Fibroblast of lung (primary cell): ENCODE data around the gene LYSMD3. TPM values are rescaled to one million over a fixed set of nuclear protein-coding genes. Genes with fewer than 3 reads are reported as not detected.

Experiments used
- DNase-seq, 2 donors: peaks; one replicate each; pipeline versions ENCODE4 v3.0.0 to v3.0.0-alpha.2; 2010; ENCODE audit warnings: low read depth in 2 of 2
- H2AFZ ChIP-seq: 2 replicates; pipeline ENCODE4 v1.5.1; 2012; ENCODE audit warnings: low read length, control low read depth, inconsistent platforms
- H3K27ac ChIP-seq: 2 replicates; pipeline ENCODE4 v1.5.1; 2011; ENCODE audit warnings: low read length, control low read depth; ENCODE audit not compliant: insufficient read depth
- H3K27me3 ChIP-seq: 2 replicates; pipeline ENCODE4 v1.5.1; 2011; ENCODE audit warnings: mild to moderate bottlenecking, low read length; ENCODE audit not compliant: control insufficient read depth, insufficient read depth
- H3K36me3 ChIP-seq: 2 replicates; pipeline ENCODE4 v1.5.1; 2011; ENCODE audit warnings: low read length; ENCODE audit not compliant: control insufficient read depth, insufficient read depth
- H3K4me1 ChIP-seq: 2 replicates; pipeline ENCODE4 v1.5.1; 2011; ENCODE audit warnings: low read length; ENCODE audit not compliant: control insufficient read depth, insufficient read depth; ENCODE audit errors: extremely low read depth
- H3K4me2 ChIP-seq: 2 replicates; pipeline ENCODE4 v1.5.1; 2011; ENCODE audit warnings: low read length, control low read depth; ENCODE audit not compliant: insufficient read depth; ENCODE audit errors: extremely low read depth
- H3K4me3 ChIP-seq, 4 experiments: fragments of 200-600 bp in 1 of 4; sonication (generic) in 1 of 4; replicated peaks in 1 of 4; 2 replicates each; pipeline ENCODE4 v1.5.1; 2011 to 2016; ENCODE audit warnings: low read length in 4 of 4, low read depth in 3 of 4, mild to moderate bottlenecking in 3 of 4, control low read depth in 2 of 4, inconsistent platforms in 1 of 4, mixed read lengths in 1 of 4; ENCODE audit not compliant: insufficient read depth in 1 of 4; ENCODE audit errors: control extremely low read depth in 1 of 4
- H3K79me2 ChIP-seq: 2 replicates; pipeline ENCODE4 v1.5.1; 2012; ENCODE audit warnings: mild to moderate bottlenecking, low read length, inconsistent platforms; ENCODE audit not compliant: control insufficient read depth, insufficient read depth
- H3K9ac ChIP-seq: 2 replicates; pipeline ENCODE4 v1.5.1; 2011; ENCODE audit warnings: mild to moderate bottlenecking, low read length, control low read depth; ENCODE audit not compliant: insufficient read depth
- H3K9me3 ChIP-seq: 2 replicates; pipeline ENCODE4 v1.5.1; 2012; ENCODE audit warnings: low read depth, low read length; ENCODE audit not compliant: control insufficient read depth, insufficient read depth
- H4K20me1 ChIP-seq: 2 replicates; pipeline ENCODE4 v1.5.1; 2011; ENCODE audit warnings: low read length; ENCODE audit not compliant: control insufficient read depth, insufficient read depth; ENCODE audit errors: extremely low read depth
- CTCF ChIP-seq, 2 donors: IDR thresholded peaks in 1 of 2; conservative IDR thresholded peaks in 1 of 2; 1 replicate in 1 of 2; 2 replicates in 1 of 2; pipeline ENCODE4 v1.5.1; 2011 to 2012; ENCODE audit warnings: low read length in 2 of 2, control low read depth in 1 of 2, inconsistent platforms in 1 of 2, low read depth in 1 of 2, mild to moderate bottlenecking in 1 of 2
- EZH2 ChIP-seq: IDR thresholded peaks from 2 replicates; pipeline ENCODE4 v1.5.1; 2012; ENCODE audit warnings: low read length, control low read depth, mild to moderate bottlenecking; ENCODE audit errors: missing control alignments
- polyA plus RNA-seq, 2 donors: library from polyadenylated mRNA; depleted of rRNA in 1 of 2; stranded (reverse) in 1 of 2; unstranded in 1 of 2; fragments of >200 nt; gene quantifications; 2 replicates each; pipeline ENCODE4 v1.2.1, GENCODE V29; 2011 to 2012; ENCODE audit warnings: missing spikeins in 1 of 2
- total RNA-seq: library from RNA; depleted of rRNA; stranded (reverse); fragments of >200 nt; gene quantifications from 2 replicates; pipeline ENCODE4 v1.2.1, GENCODE V29; 2014

Gene LYSMD3
- total and polyA plus RNA-seq, 2 donors (not counting 1 experiment from before 2014, with no cell fraction given) = 17.0 to 30.0 TPM

- H3K4me2 ChIP-seq = no peak overlapping the region
- H3K36me3 ChIP-seq = no peaks in the 10 kb centered on the region
- no peaks in the 10 kb centered on the region for H4K20me1 ChIP-seq
- peaks cover 2% of the 10 kb centered on the region for H3K27me3 ChIP-seq
- no peaks in the 10 kb centered on the region for H3K9me3 ChIP-seq
- TF ChIP-seq CTCF (conservative IDR thresholded peaks at IDR 0.05 in 1 of 2, IDR thresholded peaks at IDR 0.05 in 1 of 2; ENCODE audit: low read depth in 1 of 2, low read length in 2 of 2) = no peak
- no peak for TF ChIP-seq EZH2
- no peak overlapping the region for H2AFZ ChIP-seq
- no peaks in the 10 kb centered on the region for H3K4me1 ChIP-seq
- H3K27ac ChIP-seq = no peak overlapping the region
- DNase-seq = no peak
- H3K79me2 ChIP-seq = no peaks in the 10 kb centered on the region
- H3K9ac ChIP-seq = no peak overlapping the region
- no peak overlapping the region for H3K4me3 ChIP-seq
Measured at GRCh38 chr5:90550963-90551362, 21.6 kb upstream of the LYSMD3 start.

- Histone ChIP-seq H3K27ac (no peak overlapping the region), H3K79me2 (no peaks in the 10 kb centered on the region), H4K20me1 (no peaks in the 10 kb centered on the region), H3K9ac (no peak overlapping the region), H3K4me1 (no peaks in the 10 kb centered on the region), H3K9me3 (no peaks in the 10 kb centered on the region), H3K4me2 (no peak overlapping the region), H3K4me3 (no peak overlapping the region), H3K36me3 (no peaks in the 10 kb centered on the region), H2AFZ (no peak overlapping the region), H3K27me3 (peaks cover 2% of the 10 kb centered on the region)
- TF ChIP-seq EZH2 = no peak
- TF ChIP-seq CTCF (conservative IDR thresholded peaks at IDR 0.05 in 1 of 2, IDR thresholded peaks at IDR 0.05 in 1 of 2; ENCODE audit: low read depth in 1 of 2, low read length in 2 of 2) = no peak
- no peak for DNase-seq
Measured at GRCh38 chr5:90549729-90550275, 20.4 kb upstream of the LYSMD3 start.

- H3K4me3 ChIP-seq = no peak overlapping the region
- no peak overlapping the region for H3K4me2 ChIP-seq
- H3K27ac ChIP-seq = no peak overlapping the region
- no peaks in the 10 kb centered on the region for H3K79me2 ChIP-seq
- peaks cover 2% of the 10 kb centered on the region for H3K27me3 ChIP-seq
- no peak for DNase-seq
- no peaks in the 10 kb centered on the region for H3K4me1 ChIP-seq
- no peaks in the 10 kb centered on the region for H4K20me1 ChIP-seq
- no peaks in the 10 kb centered on the region for H3K9me3 ChIP-seq
- no peak overlapping the region for H3K9ac ChIP-seq
- no peaks in the 10 kb centered on the region for H3K36me3 ChIP-seq
- no peak overlapping the region for H2AFZ ChIP-seq
- no peak for TF ChIP-seq EZH2
- no peak for TF ChIP-seq CTCF (conservative IDR thresholded peaks at IDR 0.05 in 1 of 2, IDR thresholded peaks at IDR 0.05 in 1 of 2; ENCODE audit: low read depth in 1 of 2, low read length in 2 of 2)
Measured at GRCh38 chr5:90549223-90549622, 19.8 kb upstream of the LYSMD3 start.
